ENCODE data around the gene IGDCC3. TPM values are rescaled to one million over a fixed set of nuclear protein-coding genes. Genes with fewer than 3 reads are reported as not detected.

Gene IGDCC3
- total and polyA plus RNA-seq, 4 experiments from 2014 or later, result not detected

Other genes with a start within 250 kb of the IGDCC3 start
- gene PDCD7, start 244.2 kb downstream of the IGDCC3 start, total RNA-seq, result 10 to 100 TPM; 30.5 to 40.5 TPM
- 10 to 100 TPM in 1 of 2 donors, 1 to 10 TPM in 1; 8.8 to 15.1 TPM for gene PDCD7, start 244.2 kb downstream of the IGDCC3 start, polyA plus RNA-seq
- gene CLPX, start 192.7 kb downstream of the IGDCC3 start, total RNA-seq, result 10 to 100 TPM; 52.0 to 52.4 TPM
- 10 to 100 TPM; 28.1 to 29.2 TPM for gene CLPX, start 192.7 kb downstream of the IGDCC3 start, polyA plus RNA-seq
- gene CILP, start 166.5 kb downstream of the IGDCC3 start, total RNA-seq, result under 1 TPM; 0.42 to 0.44 TPM
- gene CILP, start 166.5 kb downstream of the IGDCC3 start, polyA plus RNA-seq, result not detected
- 10 to 100 TPM; 20.8 to 21.4 TPM for gene PARP16, start 91.1 kb downstream of the IGDCC3 start, total RNA-seq
- gene PARP16, start 91.1 kb downstream of the IGDCC3 start, polyA plus RNA-seq, result 10 to 100 TPM; 27.1 to 27.2 TPM
- not detected for gene RNU5A-1, start 82.0 kb downstream of the IGDCC3 start, total RNA-seq
- not detected for gene RNU5A-1, start 82.0 kb downstream of the IGDCC3 start, polyA plus RNA-seq
- 10 to 100 TPM in 1 of 2 experiments, not detected in 1; 24.0 TPM for gene RNU5B-1, start 73.3 kb downstream of the IGDCC3 start, total RNA-seq
- not detected for gene RNU5B-1, start 73.3 kb downstream of the IGDCC3 start, polyA plus RNA-seq
- under 1 TPM; 0.06 to 0.22 TPM for gene IGDCC4, start 44.9 kb upstream of the IGDCC3 start, total RNA-seq
- gene IGDCC4, start 44.9 kb upstream of the IGDCC3 start, polyA plus RNA-seq, result under 1 TPM in 1 of 2 donors, not detected in 1; 0.24 TPM
- gene DPP8, start 139.7 kb upstream of the IGDCC3 start, total RNA-seq, result 10 to 100 TPM; 54.0 to 58.6 TPM
- gene DPP8, start 139.7 kb upstream of the IGDCC3 start, polyA plus RNA-seq, result 10 to 100 TPM; 39.2 to 51.6 TPM
- 10 to 100 TPM; 23.1 to 23.8 TPM for gene HACD3, start 152.5 kb upstream of the IGDCC3 start, total RNA-seq
- gene HACD3, start 152.5 kb upstream of the IGDCC3 start, polyA plus RNA-seq, result 10 to 100 TPM; 35.6 to 35.9 TPM
- 10 to 100 TPM; 35.3 to 40.3 TPM for gene INTS14, start 233.1 kb upstream of the IGDCC3 start, total RNA-seq
- 10 to 100 TPM; 27.1 to 31.2 TPM for gene INTS14, start 233.1 kb upstream of the IGDCC3 start, polyA plus RNA-seq
- gene SLC24A1, start 243.9 kb upstream of the IGDCC3 start, total RNA-seq, result 1 to 10 TPM; 6.3 to 8.2 TPM
- 1 to 10 TPM in 1 of 2 donors, under 1 TPM in 1; 0.35 to 2.7 TPM for gene SLC24A1, start 243.9 kb upstream of the IGDCC3 start, polyA plus RNA-seq

Measured in CD4-positive, alpha-beta memory T cell (primary cell).